Right atrium auricular region (tissue), 2 donors: ENCODE data around the gene CSAD. TPM values are rescaled to one million over a fixed set of nuclear protein-coding genes. Genes with fewer than 3 reads are reported as not detected.
A peak's percentile ranks its signal among the peaks of the same experiment; 100 is the strongest.
"Not testable (repeated sequence)": the region's sequence is repeated elsewhere in the genome, so short reads cannot be mapped to it uniquely, and the experiment has no call there.

Source experiments
- DNase-seq: peaks from one replicate; pipeline ENCODE4 v3.0.0-alpha.2; 2019; ENCODE audit warnings: low spot score
- H3K27ac ChIP-seq, 2 donors: fragments of 200-600 bp; sonication (generic); 1 replicate in 1 of 2; 2 replicates in 1 of 2; pipeline ENCODE4 v1.5.1; 2016 to 2019
- H3K27me3 ChIP-seq, 2 donors: fragments of 200-600 bp; sonication (generic); one replicate each; pipeline versions ENCODE4 v1.5.1 to v1.6.0; 2017 to 2019
- H3K36me3 ChIP-seq: fragments of 200-600 bp; sonication (generic); one replicate; pipeline ENCODE4 v1.5.1; 2016
- H3K4me1 ChIP-seq, 2 donors: fragments of 200-600 bp; sonication (generic); one replicate each; pipeline versions ENCODE4 v1.5.1 to v1.6.0; 2017 to 2019
- H3K4me3 ChIP-seq, 2 donors: fragments of 200-600 bp; sonication (generic); 1 replicate in 1 of 2; 2 replicates in 1 of 2; pipeline ENCODE4 v1.5.1; 2017 to 2019; ENCODE audit warnings: mild to moderate bottlenecking in 1 of 2, moderate library complexity in 1 of 2
- H3K9me3 ChIP-seq, 2 donors: fragments of 200-600 bp; sonication (generic); one replicate each; pipeline ENCODE4 v1.5.1; 2019
- CTCF ChIP-seq, 2 donors: fragments of 200-600 bp; sonication (generic); IDR thresholded peaks; one replicate each; pipeline ENCODE4 v1.5.1; 2019; ENCODE audit warnings: antibody characterized with exemption in 2 of 2
- total RNA-seq, 2 donors: library from RNA; depleted of rRNA; stranded (reverse); fragments of >200 nt; gene quantifications; one replicate each; pipeline ENCODE4 v1.1.0, GENCODE V29; 2016

Gene CSAD
- total RNA-seq, 2 donors from 2014 or later, result 3.4 to 4.9 TPM

GRCh38 chr12:53170876-53171724 is 9.6 kb downstream of the CSAD start:
- Histone ChIP-seq H3K4me1 (peaks cover 0 to 7% of the 10 kb centered on the region in 2 donors), H3K27me3 (no peaks in the 10 kb centered on the region), H3K36me3 (no peaks in the 10 kb centered on the region), H3K4me3 (no peak overlapping the region), H3K27ac (no peak overlapping the region), H3K9me3 (no peaks in the 10 kb centered on the region)
- DNase-seq, result no peak
- no peak for TF ChIP-seq CTCF (IDR thresholded peaks at IDR 0.05)

- H3K27ac ChIP-seq, result no peak overlapping the region
- H3K4me3 ChIP-seq, result no peak overlapping the region
- no peak for TF ChIP-seq CTCF (IDR thresholded peaks at IDR 0.05)
- no peaks in the 10 kb centered on the region for H3K9me3 ChIP-seq
- no peaks in the 10 kb centered on the region for H3K27me3 ChIP-seq
- H3K4me1 ChIP-seq, result peaks cover 0 to 5% of the 10 kb centered on the region in 2 donors
- no peak for DNase-seq
- H3K36me3 ChIP-seq, result no peaks in the 10 kb centered on the region
Observed at GRCh38 chr12:53170215-53170614, 10.5 kb downstream of the CSAD start.

GRCh38 chr12:53169644-53170043 is 11.1 kb downstream of the CSAD start:
- peak; percentile 28 for DNase-seq
- no peak for TF ChIP-seq CTCF (IDR thresholded peaks at IDR 0.05)

GRCh38 chr12:53166837-53167236 is 13.9 kb downstream of the CSAD start:
- TF ChIP-seq CTCF (IDR thresholded peaks at IDR 0.05), result no peak
- Histone ChIP-seq H3K9me3 (no peaks in the 10 kb centered on the region), H3K27me3 (no peaks in the 10 kb centered on the region), H3K27ac (no peak overlapping the region), H3K4me1 (no peaks in the 10 kb centered on the region), H3K4me3 (no peak overlapping the region), H3K36me3 (no peaks in the 10 kb centered on the region)
- DNase-seq, result no peak

More at GRCh38 chr12:53169644-53170043, 11.1 kb downstream of the CSAD start:
- no peaks in the 10 kb centered on the region for H3K4me1 ChIP-seq
- H3K36me3 ChIP-seq, result no peaks in the 10 kb centered on the region
- no peak overlapping the region for H3K27ac ChIP-seq
- no peak overlapping the region for H3K4me3 ChIP-seq
- H3K9me3 ChIP-seq, result no peaks in the 10 kb centered on the region
- H3K27me3 ChIP-seq, result no peaks in the 10 kb centered on the region

GRCh38 chr12:53163008-53163407 is 17.7 kb downstream of the CSAD start:
- not testable (repeated sequence) for DNase-seq, H3K9me3 ChIP-seq, H3K4me3 ChIP-seq, H3K27me3 ChIP-seq, H3K36me3 ChIP-seq, H3K4me1 ChIP-seq, H3K27ac ChIP-seq

GRCh38 chr12:53161119-53161911 is 19.4 kb downstream of the CSAD start:
- H3K27ac ChIP-seq, result no peak overlapping the region

More at GRCh38 chr12:53161119-53161911, 19.4 kb downstream of the CSAD start:
- Histone ChIP-seq H3K36me3 (peaks cover 5% of the 10 kb centered on the region), H3K4me1 (peaks cover 0 to 4% of the 10 kb centered on the region in 2 donors), H3K4me3 (no peak overlapping the region), H3K9me3 (no peaks in the 10 kb centered on the region), H3K27me3 (no peaks in the 10 kb centered on the region)
- no peak for DNase-seq
- no peak for TF ChIP-seq CTCF (IDR thresholded peaks at IDR 0.05)
